Right lobe of liver (tissue), 4 donors: ENCODE data around the gene ALPG.
"Not testable (repeated sequence)": the region's sequence is repeated elsewhere in the genome, so short reads cannot be mapped to it uniquely, and the experiment has no call there.

ENCODE experiments used
- POLR2A ChIP-seq: fragments of 450-650 bp; IDR thresholded peaks from one replicate; pipeline ENCODE4 v1.6.1; 2017; ENCODE audit warnings: antibody characterized with exemption, mild to moderate bottlenecking
- TF ChIP-seq, protein P1 (sequence below), 4 donors: fragments of 200-600 bp in 3 of 4; fragments of 450-650 bp in 1 of 4; IDR thresholded peaks; one replicate each; pipeline versions ENCODE4 v1.5.1 to v1.8.0; 2016 to 2022; ENCODE audit warnings: antibody characterized with exemption in 4 of 4, mild to moderate bottlenecking in 2 of 4
- donor health status: DM: no; HTN: no; CAD: no.
- donor health status: DM: no; HTN: no; CAD: no.
- donor health status: DM: no; HTN: yes; CAD: no.

GRCh38 chr2:232364806-232365594 lies 41.6 kb upstream of the ALPG start:
- not testable (repeated sequence) for TF ChIP-seq POLR2A
- TF ChIP-seq, protein P1, sequence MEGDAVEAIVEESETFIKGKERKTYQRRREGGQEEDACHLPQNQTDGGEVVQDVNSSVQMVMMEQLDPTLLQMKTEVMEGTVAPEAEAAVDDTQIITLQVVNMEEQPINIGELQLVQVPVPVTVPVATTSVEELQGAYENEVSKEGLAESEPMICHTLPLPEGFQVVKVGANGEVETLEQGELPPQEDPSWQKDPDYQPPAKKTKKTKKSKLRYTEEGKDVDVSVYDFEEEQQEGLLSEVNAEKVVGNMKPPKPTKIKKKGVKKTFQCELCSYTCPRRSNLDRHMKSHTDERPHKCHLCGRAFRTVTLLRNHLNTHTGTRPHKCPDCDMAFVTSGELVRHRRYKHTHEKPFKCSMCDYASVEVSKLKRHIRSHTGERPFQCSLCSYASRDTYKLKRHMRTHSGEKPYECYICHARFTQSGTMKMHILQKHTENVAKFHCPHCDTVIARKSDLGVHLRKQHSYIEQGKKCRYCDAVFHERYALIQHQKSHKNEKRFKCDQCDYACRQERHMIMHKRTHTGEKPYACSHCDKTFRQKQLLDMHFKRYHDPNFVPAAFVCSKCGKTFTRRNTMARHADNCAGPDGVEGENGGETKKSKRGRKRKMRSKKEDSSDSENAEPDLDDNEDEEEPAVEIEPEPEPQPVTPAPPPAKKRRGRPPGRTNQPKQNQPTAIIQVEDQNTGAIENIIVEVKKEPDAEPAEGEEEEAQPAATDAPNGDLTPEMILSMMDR (IDR thresholded peaks at IDR 0.05) = not testable (repeated sequence)
